ENCODE results near the gene TAGLN2. TPM values are rescaled to one million over a fixed set of nuclear protein-coding genes. Genes with fewer than 3 reads are reported as not detected.

TAGLN2 gene
- total RNA-seq, 3 donors from 2014 or later, result 195 to 259 (median 231) TPM

GRCh38 chr1:159970932-159971342 is 45.6 kb upstream of the TAGLN2 start:
- Histone ChIP-seq H3K27me3 (no peaks in the 10 kb centered on the region), H3K9me3 (no peaks in the 10 kb centered on the region), H3K27ac (no peak overlapping the region), H3K36me3 (no peaks in the 10 kb centered on the region), H3K4me3 (no peak overlapping the region), H3K4me1 (no peaks in the 10 kb centered on the region)
- TF ChIP-seq CTCF (IDR thresholded peaks at IDR 0.05) (no peak), POLR2AphosphoS5 (IDR thresholded peaks at IDR 0.05) (no peak), POLR2A (IDR thresholded peaks at IDR 0.05) (no peak)
- DNase-seq (ENCODE audit: low spot score in 2 of 2), result no peak
- intact Hi-C loops (cut with DNase I; ENCODE audit: low total_unique reads), result no loop called here

GRCh38 chr1:159968901-159969300 is 43.6 kb upstream of the TAGLN2 start:
- intact Hi-C loops (cut with DNase I; ENCODE audit: low total_unique reads), result no loop called here

GRCh38 chr1:159965263-159965662 is 40.0 kb upstream of the TAGLN2 start:
- H3K36me3 ChIP-seq, result no peaks in the 10 kb centered on the region
- no peak for DNase-seq (ENCODE audit: low spot score in 2 of 2)
- intact Hi-C loops (cut with DNase I; ENCODE audit: low total_unique reads), result no loop called here
- H3K9me3 ChIP-seq, result no peaks in the 10 kb centered on the region
- no peaks in the 10 kb centered on the region for H3K27me3 ChIP-seq
- no peak overlapping the region for H3K27ac ChIP-seq
- H3K4me1 ChIP-seq, result no peaks in the 10 kb centered on the region
- TF ChIP-seq POLR2A (IDR thresholded peaks at IDR 0.05), result no peak
- no peak for TF ChIP-seq POLR2AphosphoS5 (IDR thresholded peaks at IDR 0.05)
- TF ChIP-seq CTCF (IDR thresholded peaks at IDR 0.05), result no peak
- no peak overlapping the region for H3K4me3 ChIP-seq

More at GRCh38 chr1:159968901-159969300, 43.6 kb upstream of the TAGLN2 start:
- no peaks in the 10 kb centered on the region for H3K9me3 ChIP-seq
- H3K4me1 ChIP-seq, result no peaks in the 10 kb centered on the region
- TF ChIP-seq CTCF (IDR thresholded peaks at IDR 0.05), result no peak
- no peak for TF ChIP-seq POLR2A (IDR thresholded peaks at IDR 0.05)
- no peak for TF ChIP-seq POLR2AphosphoS5 (IDR thresholded peaks at IDR 0.05)
- no peak overlapping the region for H3K4me3 ChIP-seq
- no peak for DNase-seq (ENCODE audit: low spot score in 2 of 2)
- no peak overlapping the region for H3K27ac ChIP-seq
- H3K27me3 ChIP-seq, result no peaks in the 10 kb centered on the region
- H3K36me3 ChIP-seq, result no peaks in the 10 kb centered on the region

GRCh38 chr1:159964144-159964543 is 38.8 kb upstream of the TAGLN2 start:
- intact Hi-C loops (cut with DNase I; ENCODE audit: low total_unique reads), result no loop called here

GRCh38 chr1:159962176-159962575 is 36.9 kb upstream of the TAGLN2 start:
- TF ChIP-seq POLR2AphosphoS5 (IDR thresholded peaks at IDR 0.05) (no peak), POLR2A (IDR thresholded peaks at IDR 0.05) (no peak), CTCF (IDR thresholded peaks at IDR 0.05) (no peak)
- H3K4me3 ChIP-seq, result no peak overlapping the region
- intact Hi-C loops (cut with DNase I; ENCODE audit: low total_unique reads), result no loop called here
- H3K27ac ChIP-seq, result no peak overlapping the region
- no peaks in the 10 kb centered on the region for H3K9me3 ChIP-seq
- no peaks in the 10 kb centered on the region for H3K4me1 ChIP-seq
- DNase-seq (ENCODE audit: low spot score in 2 of 2), result no peak
- H3K27me3 ChIP-seq, result no peaks in the 10 kb centered on the region
- H3K36me3 ChIP-seq, result no peaks in the 10 kb centered on the region

More at GRCh38 chr1:159964144-159964543, 38.8 kb upstream of the TAGLN2 start:
- TF ChIP-seq POLR2AphosphoS5 (IDR thresholded peaks at IDR 0.05) (no peak), CTCF (IDR thresholded peaks at IDR 0.05) (no peak), POLR2A (IDR thresholded peaks at IDR 0.05) (no peak)
- H3K4me3 ChIP-seq, result no peak overlapping the region
- H3K36me3 ChIP-seq, result no peaks in the 10 kb centered on the region
- H3K9me3 ChIP-seq, result no peaks in the 10 kb centered on the region
- no peak overlapping the region for H3K27ac ChIP-seq
- H3K4me1 ChIP-seq, result no peaks in the 10 kb centered on the region
- no peaks in the 10 kb centered on the region for H3K27me3 ChIP-seq
- DNase-seq (ENCODE audit: low spot score in 2 of 2), result no peak
